A549 (cell line): ENCODE data around the gene MRPS34.

ENCODE experiments used
- CEBPB ChIP-seq, 2 experiments: fragments of >200 bp in 1 of 2; sonication (Bioruptor Twin) in 1 of 2; formaldehyde crosslinking in 1 of 2; IDR thresholded peaks; 2 replicates each; pipeline ENCODE4 v1.6.1; 2012 to 2016
- CTCF ChIP-seq: fragments of >200 bp; sonication (Bioruptor Twin); formaldehyde crosslinking; IDR thresholded peaks from 3 replicates; pipeline ENCODE4 v1.5.1; 2016
- POLR2A ChIP-seq: IDR thresholded peaks from 2 replicates; pipeline ENCODE4 v1.6.1; 2012; ENCODE audit warnings: mild to moderate bottlenecking, low read length
- RCOR1 ChIP-seq: fragments of 150-350 bp; IDR thresholded peaks from 2 replicates; pipeline ENCODE4 v1.6.1; 2014; ENCODE audit warnings: antibody characterized with exemption, low read length, low read depth
- SREBF2 ChIP-seq: fragments of 450-650 bp; IDR thresholded peaks from 2 replicates; pipeline ENCODE4 v1.6.1; 2014; ENCODE audit warnings: mild to moderate bottlenecking, moderate library complexity
- USF2 ChIP-seq: fragments of 450-650 bp; IDR thresholded peaks from 2 replicates; pipeline ENCODE4 v1.6.1; 2014; ENCODE audit warnings: antibody characterized with exemption
- ZSCAN20 ChIP-seq: fragments of 250-450 bp; sonication (Bioruptor Pico); IDR thresholded peaks from 2 replicates; pipeline ENCODE4 v1.8.0; 2022; ENCODE audit warnings: mild to moderate bottlenecking, moderate library complexity

DNA sequence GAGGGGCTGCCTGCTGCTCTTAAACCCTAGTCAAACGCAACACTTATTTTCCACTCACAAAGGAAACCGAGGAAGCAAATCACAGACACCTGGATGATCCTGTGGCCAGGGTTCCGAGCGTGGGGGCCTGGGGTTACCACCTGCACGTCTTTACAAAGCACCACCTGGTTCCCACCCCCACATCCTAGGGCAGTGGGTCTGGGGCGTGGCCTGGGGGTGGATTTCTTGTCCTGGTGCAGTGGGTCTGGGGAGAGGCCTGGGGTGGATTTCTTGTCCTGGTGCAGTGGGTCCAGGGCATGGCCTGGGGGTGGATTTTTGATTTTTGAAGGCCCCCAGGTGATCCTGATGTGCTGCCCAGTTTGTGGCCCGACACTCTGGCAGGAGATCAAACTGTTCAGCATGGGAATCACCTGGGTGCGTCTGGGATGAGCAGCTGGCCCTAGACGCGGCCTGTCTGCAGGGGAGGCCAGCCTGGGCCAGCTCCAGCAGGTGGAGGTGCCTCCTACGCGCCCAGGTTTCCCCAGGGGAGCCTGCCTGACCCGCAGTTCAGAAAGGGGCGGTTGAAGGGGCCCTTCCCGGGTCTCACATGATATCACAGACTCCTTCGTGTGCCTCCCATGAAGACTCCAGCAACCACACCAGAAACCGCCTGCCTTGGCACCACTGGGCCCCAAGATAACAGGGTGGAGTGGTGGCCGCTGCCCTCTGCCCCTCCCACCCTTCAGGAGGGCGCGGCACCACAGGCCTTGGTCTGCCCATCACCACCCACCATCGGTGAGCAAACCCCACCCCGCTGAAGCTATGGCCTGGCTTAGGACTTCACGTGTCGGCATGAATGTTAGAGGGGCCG lies 47.4 kb upstream of the MRPS34 start:
- TF ChIP-seq POLR2A: no peak
- TF ChIP-seq CTCF: no peak
- TF ChIP-seq USF2: no peak
- TF ChIP-seq ZSCAN20 (CRISPR knock-in tag): no peak
- no peak for TF ChIP-seq CEBPB (IDR thresholded peaks at IDR 0.05)
- TF ChIP-seq SREBF2: no peak
- no peak for TF ChIP-seq RCOR1
